ENCODE results near the gene CHRNA10. TPM values are rescaled to one million over a fixed set of nuclear protein-coding genes. Genes with fewer than 3 reads are reported as not detected.

CHRNA10 gene
- total and polyA plus RNA-seq, 2 experiments from 2014 or later, result 0.53 TPM; not detected in 1

DNA sequence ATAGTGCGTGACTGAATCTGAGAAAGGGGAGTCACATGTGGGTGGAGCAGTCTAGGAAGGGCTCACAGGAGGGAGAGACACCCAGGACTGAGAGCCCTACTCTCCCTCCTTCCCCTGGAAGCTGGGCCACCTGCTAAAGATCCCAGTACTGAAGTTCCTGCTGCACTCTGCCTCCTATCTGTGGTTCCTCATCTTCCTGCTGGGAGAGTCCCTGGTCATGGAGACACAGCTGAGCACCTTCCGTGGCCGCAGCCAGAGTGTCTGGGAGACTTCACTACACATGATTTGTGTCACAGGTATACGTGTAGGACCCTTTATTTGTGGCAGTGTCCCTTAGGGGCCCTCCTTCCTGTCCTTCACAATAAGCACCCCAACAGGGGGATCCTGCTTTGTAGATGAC lies 48.7 kb downstream of the CHRNA10 start:
- Histone ChIP-seq H4K20me1 (ENCODE audit: insufficient read depth, poor library complexity, severe bottlenecking) (no peaks in the 10 kb centered on the region), H3K36me3 (replicated peaks; ENCODE audit: insufficient read depth, low read depth) (no peaks in the 10 kb centered on the region), H3K4me2 (no peak overlapping the region), H3K79me2 (no peaks in the 10 kb centered on the region), H3K27me3 (no peaks in the 10 kb centered on the region), H3K4me3 (no peak overlapping the region), H3K4me1 (ENCODE audit: insufficient read depth) (no peaks in the 10 kb centered on the region), H3K9me2 (replicated peaks; ENCODE audit: insufficient read depth) (no peaks in the 10 kb centered on the region), H2AFZ (no peak overlapping the region), H3K27ac (no peak overlapping the region), H3K9me3 (ENCODE audit: low read depth) (no peaks in the 10 kb centered on the region)
- no peak for TF ChIP-seq EZH2 (IDR thresholded peaks at IDR 0.05; ENCODE audit: borderline replicate concordance)
- TF ChIP-seq EZH2phosphoT487 (IDR thresholded peaks at IDR 0.05; ENCODE audit: low read depth, severe bottlenecking, unreplicated experiment), result no peak
- TF ChIP-seq, protein P1, sequence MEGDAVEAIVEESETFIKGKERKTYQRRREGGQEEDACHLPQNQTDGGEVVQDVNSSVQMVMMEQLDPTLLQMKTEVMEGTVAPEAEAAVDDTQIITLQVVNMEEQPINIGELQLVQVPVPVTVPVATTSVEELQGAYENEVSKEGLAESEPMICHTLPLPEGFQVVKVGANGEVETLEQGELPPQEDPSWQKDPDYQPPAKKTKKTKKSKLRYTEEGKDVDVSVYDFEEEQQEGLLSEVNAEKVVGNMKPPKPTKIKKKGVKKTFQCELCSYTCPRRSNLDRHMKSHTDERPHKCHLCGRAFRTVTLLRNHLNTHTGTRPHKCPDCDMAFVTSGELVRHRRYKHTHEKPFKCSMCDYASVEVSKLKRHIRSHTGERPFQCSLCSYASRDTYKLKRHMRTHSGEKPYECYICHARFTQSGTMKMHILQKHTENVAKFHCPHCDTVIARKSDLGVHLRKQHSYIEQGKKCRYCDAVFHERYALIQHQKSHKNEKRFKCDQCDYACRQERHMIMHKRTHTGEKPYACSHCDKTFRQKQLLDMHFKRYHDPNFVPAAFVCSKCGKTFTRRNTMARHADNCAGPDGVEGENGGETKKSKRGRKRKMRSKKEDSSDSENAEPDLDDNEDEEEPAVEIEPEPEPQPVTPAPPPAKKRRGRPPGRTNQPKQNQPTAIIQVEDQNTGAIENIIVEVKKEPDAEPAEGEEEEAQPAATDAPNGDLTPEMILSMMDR (IDR thresholded peaks at IDR 0.05; ENCODE audit: poor library complexity), result no peak
- WGBS (ENCODE audit: low lambda C conversion rate, missing lambda C conversion rate), result 65% methylated on average over 4 of the region's 4 CpGs
- no peak for DNase-seq (ENCODE audit: low spot score)

DNA sequence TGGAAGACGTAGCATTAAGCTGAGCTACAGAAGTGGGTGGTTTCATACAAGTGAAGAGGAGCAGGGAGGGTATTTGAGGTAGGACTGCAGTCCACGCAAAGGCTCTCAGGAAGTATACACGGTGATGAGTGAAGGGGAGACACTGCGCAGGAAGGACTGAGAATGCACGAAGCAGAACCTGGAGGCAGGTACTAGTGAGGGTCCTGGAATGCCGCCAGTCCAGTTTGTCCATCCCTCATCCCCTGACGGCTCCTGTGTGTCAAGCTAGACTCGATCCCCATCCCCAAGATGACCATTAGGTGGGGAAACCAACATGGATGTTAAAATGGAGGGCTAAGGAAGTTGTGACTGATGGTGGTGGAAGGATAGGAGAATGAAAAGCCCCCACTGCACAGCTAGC lies 53.2 kb downstream of the CHRNA10 start:
- TF ChIP-seq EZH2 (IDR thresholded peaks at IDR 0.05; ENCODE audit: borderline replicate concordance), result no peak
- no peak for TF ChIP-seq EZH2phosphoT487 (IDR thresholded peaks at IDR 0.05; ENCODE audit: low read depth, severe bottlenecking, unreplicated experiment)
- TF ChIP-seq, protein P1 (IDR thresholded peaks at IDR 0.05; ENCODE audit: poor library complexity), result no peak
- 71% methylated on average over 8 of the region's 8 CpGs for WGBS (ENCODE audit: low lambda C conversion rate, missing lambda C conversion rate)
- DNase-seq (ENCODE audit: low spot score), result no peak

DNA sequence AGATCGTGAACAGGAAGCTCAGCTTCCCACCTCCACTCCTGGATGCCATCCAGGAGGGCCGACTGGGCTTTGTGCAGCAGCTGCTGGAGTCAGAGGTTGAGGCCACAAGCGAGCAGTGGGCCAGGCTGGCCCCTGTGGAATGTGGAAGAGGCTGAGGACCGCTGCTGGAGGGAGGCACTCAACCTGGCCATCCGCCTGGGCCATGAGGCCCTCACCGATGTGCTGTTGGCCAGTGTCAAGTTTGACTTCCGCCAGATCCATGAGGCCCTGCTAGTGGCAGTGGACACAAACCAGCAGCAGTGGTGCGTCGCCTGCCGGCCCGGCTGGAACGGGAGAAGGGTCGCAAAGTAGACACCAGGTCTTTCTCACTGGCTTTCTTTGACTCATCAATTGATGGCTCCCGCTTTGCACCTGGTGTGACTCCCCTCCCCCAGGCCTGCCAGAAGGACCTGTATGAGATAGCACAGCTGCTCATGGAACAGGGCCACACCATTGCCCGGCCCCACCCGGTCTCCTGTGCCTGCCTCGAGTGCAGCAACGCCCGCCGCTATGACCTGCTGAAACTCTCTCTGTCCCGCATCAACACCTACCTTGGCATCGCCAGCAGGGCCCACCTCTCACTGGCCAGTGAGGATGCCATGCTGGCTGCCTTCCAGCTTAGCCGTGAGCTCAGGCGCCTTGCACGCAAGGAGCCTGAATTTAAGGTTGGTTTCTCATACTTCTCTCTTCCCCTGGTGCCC lies 54.3 kb downstream of the CHRNA10 start:
- Histone ChIP-seq H3K4me1 (ENCODE audit: insufficient read depth) (no peaks in the 10 kb centered on the region), H4K20me1 (ENCODE audit: insufficient read depth, poor library complexity, severe bottlenecking) (no peaks in the 10 kb centered on the region), H3K4me3 (no peak overlapping the region), H3K27ac (no peak overlapping the region), H3K79me2 (no peaks in the 10 kb centered on the region), H3K4me2 (no peak overlapping the region), H2AFZ (no peak overlapping the region), H3K27me3 (no peaks in the 10 kb centered on the region), H3K9me2 (replicated peaks; ENCODE audit: insufficient read depth) (no peaks in the 10 kb centered on the region), H3K36me3 (replicated peaks; ENCODE audit: insufficient read depth, low read depth) (no peaks in the 10 kb centered on the region), H3K9me3 (ENCODE audit: low read depth) (no peaks in the 10 kb centered on the region)
- TF ChIP-seq, protein P1 (IDR thresholded peaks at IDR 0.05; ENCODE audit: poor library complexity), result no peak
- TF ChIP-seq EZH2phosphoT487 (IDR thresholded peaks at IDR 0.05; ENCODE audit: low read depth, severe bottlenecking, unreplicated experiment), result no peak
- TF ChIP-seq EZH2 (IDR thresholded peaks at IDR 0.05; ENCODE audit: borderline replicate concordance), result no peak
- no peak for DNase-seq (ENCODE audit: low spot score)
- 89% methylated on average over 25 of the region's 25 CpGs for WGBS (ENCODE audit: low lambda C conversion rate, missing lambda C conversion rate)

More for the DNA sequence above, 53.2 kb downstream of the CHRNA10 start:
- H3K9me2 ChIP-seq (replicated peaks; ENCODE audit: insufficient read depth), result no peaks in the 10 kb centered on the region
- no peak overlapping the region for H2AFZ ChIP-seq
- no peaks in the 10 kb centered on the region for H3K36me3 ChIP-seq (replicated peaks; ENCODE audit: insufficient read depth, low read depth)
- H3K4me1 ChIP-seq (ENCODE audit: insufficient read depth), result no peaks in the 10 kb centered on the region
- H4K20me1 ChIP-seq (ENCODE audit: insufficient read depth, poor library complexity, severe bottlenecking), result no peaks in the 10 kb centered on the region
- no peak overlapping the region for H3K4me3 ChIP-seq
- H3K79me2 ChIP-seq, result no peaks in the 10 kb centered on the region
- H3K27me3 ChIP-seq, result no peaks in the 10 kb centered on the region
- H3K27ac ChIP-seq, result no peak overlapping the region
- no peak overlapping the region for H3K4me2 ChIP-seq
- no peaks in the 10 kb centered on the region for H3K9me3 ChIP-seq (ENCODE audit: low read depth)

All from hepatocyte (in vitro differentiated cells).